ENCODE results near the gene HRCT1.
"Not testable (repeated sequence)": the region's sequence is repeated elsewhere in the genome, so short reads cannot be mapped to it uniquely, and the experiment has no call there.

HRCT1 gene

GRCh38 chr9:35909274-35909673, 3.3 kb downstream of the HRCT1 start, which contains the start of gene SPAAR:
SPAAR (plus strand) TSS chr9:35909490; CDS start chr9:35910464, 974 bp downstream.
- in situ Hi-C loops (cut with HindIII; ENCODE audit: low sequenced_read_pairs): loop anchor here (10.0 kb wide), 1 partner anchor 116 kb away; no protein-coding TSS in a partner anchor
- H3K4me3 ChIP-seq (ENCODE audit: low read depth, low read length): no peak within 1 kb of the TSS
- TF ChIP-seq CTCF (IDR thresholded peaks at IDR 0.05; ENCODE audit: low read depth, low read length, missing control alignments): no peak

GRCh38 chr9:35909687-35910612, 3.9 kb downstream of the HRCT1 start:
- in situ Hi-C loops (cut with HindIII; ENCODE audit: low sequenced_read_pairs): loop anchor here (5.0 to 10.0 kb wide), 2 partner anchors 48 to 115 kb away; no protein-coding TSS in a partner anchor
- no peak for DNase-seq (ENCODE audit: low read depth)
- no peak overlapping the region for H3K4me3 ChIP-seq (ENCODE audit: low read depth, low read length)
- TF ChIP-seq CTCF (IDR thresholded peaks at IDR 0.05; ENCODE audit: low read depth, low read length, missing control alignments): no peak

More at GRCh38 chr9:35909274-35909673, 3.3 kb downstream of the HRCT1 start, which contains the start of gene SPAAR:
- no peak for DNase-seq (ENCODE audit: low read depth)

GRCh38 chr9:35910613-35911359, 4.8 kb downstream of the HRCT1 start:
- no peak overlapping the region for H3K4me3 ChIP-seq (ENCODE audit: low read depth, low read length)
- no peak for DNase-seq (ENCODE audit: low read depth)
- peak; percentile 67 for TF ChIP-seq CTCF (IDR thresholded peaks at IDR 0.05; ENCODE audit: low read depth, low read length, missing control alignments)
- in situ Hi-C loops (cut with HindIII; ENCODE audit: low sequenced_read_pairs): loop anchor here (5.0 kb wide), 1 partner anchor 48 kb away; no protein-coding TSS in a partner anchor

- H3K4me3 ChIP-seq (ENCODE audit: low read depth, low read length): no peak overlapping the region
Measured at GRCh38 chr9:35911690-35912089, 5.7 kb downstream of the HRCT1 start.

GRCh38 chr9:35912791-35913400, 6.9 kb downstream of the HRCT1 start:
- no peak for TF ChIP-seq CTCF (IDR thresholded peaks at IDR 0.05; ENCODE audit: low read depth, low read length, missing control alignments)
- in situ Hi-C loops (cut with HindIII; ENCODE audit: low sequenced_read_pairs): loop anchor here (5.0 kb wide), 1 partner anchor 51 kb away; no protein-coding TSS in a partner anchor
- H3K4me3 ChIP-seq (ENCODE audit: low read depth, low read length): no peak overlapping the region
- DNase-seq (ENCODE audit: low read depth): no peak

More at GRCh38 chr9:35911690-35912089, 5.7 kb downstream of the HRCT1 start:
- in situ Hi-C loops (cut with HindIII; ENCODE audit: low sequenced_read_pairs): loop anchor here (5.0 kb wide), 1 partner anchor 49 kb away; no protein-coding TSS in a partner anchor
- no peak for TF ChIP-seq CTCF (IDR thresholded peaks at IDR 0.05; ENCODE audit: low read depth, low read length, missing control alignments)
- DNase-seq (ENCODE audit: low read depth): no peak

- not testable (repeated sequence) for DNase-seq (ENCODE audit: low read depth); H3K4me3 ChIP-seq (ENCODE audit: low read depth, low read length)
- in situ Hi-C loops (cut with HindIII; ENCODE audit: low sequenced_read_pairs): loop anchor here (5.0 kb wide), 1 partner anchor 51 kb away; no protein-coding TSS in a partner anchor
Measured at GRCh38 chr9:35913429-35913828, 7.4 kb downstream of the HRCT1 start.

All from astrocyte of the cerebellum (primary cell).